Activated T-cell treated with anti-CD3 and anti-CD28 coated beads for 4 hours (primary cell): ENCODE measurements around the gene SLX9.

Source experiments
- DNase-seq: peaks from one replicate; pipeline ENCODE4 v3.0.0-alpha.2; 2020

The SLX9 gene

GRCh38 chr21:44980562-44981489, 41.0 kb downstream of the SLX9 start:
- no peak for DNase-seq

GRCh38 chr21:44982558-44983250, 42.9 kb downstream of the SLX9 start:
- no peak for DNase-seq

GRCh38 chr21:44983421-44984206, 43.8 kb downstream of the SLX9 start:
- no peak for DNase-seq

- no peak for DNase-seq
Observed at GRCh38 chr21:44984428-44984791, 44.6 kb downstream of the SLX9 start.

GRCh38 chr21:44984792-44985440, 45.1 kb downstream of the SLX9 start:
- no peak for DNase-seq

GRCh38 chr21:44985441-44986401, 45.9 kb downstream of the SLX9 start:
- DNase-seq = no peak

GRCh38 chr21:44986471-44987291, 46.9 kb downstream of the SLX9 start:
- no peak for DNase-seq

- DNase-seq = no peak
Observed at GRCh38 chr21:44987301-44987885, 47.6 kb downstream of the SLX9 start.

GRCh38 chr21:44987886-44988606, 48.2 kb downstream of the SLX9 start:
- no peak for DNase-seq

- no peak for DNase-seq
Observed at GRCh38 chr21:44988607-44989536, 49.0 kb downstream of the SLX9 start.

GRCh38 chr21:44989537-44989886, 49.7 kb downstream of the SLX9 start:
- no peak for DNase-seq

- DNase-seq = no peak
Observed at GRCh38 chr21:44989943-44990780, 50.3 kb downstream of the SLX9 start.

- DNase-seq = no peak
Observed at GRCh38 chr21:44990921-44991320, 51.1 kb downstream of the SLX9 start.

- DNase-seq = no peak
Observed at GRCh38 chr21:44991538-44992483, 52.0 kb downstream of the SLX9 start.

GRCh38 chr21:44992608-44993031, 52.8 kb downstream of the SLX9 start:
- DNase-seq = no peak

- DNase-seq = no peak
Observed at GRCh38 chr21:44993321-44994046, 53.7 kb downstream of the SLX9 start.
